HG02870 (cell line): ENCODE data around the gene MACF1.

Experiments used
- ATAC-seq: cut with Tn5 transposase; IDR thresholded peaks from one replicate; pipeline ENCODE4 v1.9.1; 2021; ENCODE audit warnings: mild to moderate bottlenecking, moderate library complexity; ENCODE audit not compliant: unreplicated experiment

The MACF1 gene

DNA sequence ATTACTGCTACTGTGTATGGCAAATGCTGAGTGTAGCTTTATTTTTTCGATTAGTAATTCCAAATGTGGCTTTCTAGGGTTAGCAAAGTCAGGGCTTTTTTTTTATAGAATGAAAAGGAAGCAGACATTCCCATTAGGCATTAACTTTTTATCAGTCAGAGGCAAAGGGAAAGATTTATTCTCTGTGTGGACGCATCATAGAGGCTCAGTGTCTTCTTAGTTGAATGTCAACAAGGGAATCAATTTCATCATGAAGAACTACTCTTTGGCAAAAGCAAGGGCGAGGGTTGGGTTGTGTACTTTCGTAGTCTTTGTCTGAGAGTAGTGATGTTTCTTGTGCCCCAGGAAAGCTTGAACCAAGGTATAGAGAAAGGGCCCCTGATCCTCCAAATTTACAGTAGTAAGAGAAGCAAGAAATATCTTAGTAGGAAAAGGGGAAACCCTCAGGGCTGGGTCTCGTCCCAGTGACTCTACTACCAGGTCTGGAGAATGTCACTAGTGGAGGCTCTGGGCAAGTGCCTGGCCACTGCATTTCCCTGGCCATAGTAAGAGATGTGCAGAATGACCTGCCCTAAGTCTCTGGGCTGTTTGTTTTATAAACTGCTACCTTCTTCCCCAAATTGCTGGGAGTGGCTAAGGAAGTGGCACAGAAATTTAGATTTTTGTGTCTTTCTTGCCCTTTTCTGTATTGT, 30.0 kb upstream of the MACF1 start:
- ATAC-seq: no peak

DNA sequence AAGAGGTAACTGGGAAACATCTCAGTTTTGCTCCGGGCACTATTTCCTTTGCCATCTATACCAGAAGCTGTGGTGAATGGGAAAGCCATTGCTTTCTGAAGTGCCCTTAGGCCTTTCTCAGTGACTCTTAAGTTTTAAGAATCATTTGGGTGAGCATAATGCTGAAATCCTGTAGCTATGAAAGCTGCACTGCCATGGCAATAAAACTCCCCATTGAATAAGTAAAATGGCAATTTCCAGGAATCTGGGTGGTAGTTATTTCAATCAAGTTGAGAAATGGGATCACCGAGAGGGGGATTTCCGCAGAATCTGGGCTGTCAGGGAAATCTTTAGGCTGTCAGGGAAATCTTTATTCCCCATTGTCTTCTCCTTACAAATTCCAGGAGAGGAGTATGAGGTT, 26.8 kb upstream of the MACF1 start:
- ATAC-seq: no peak

- ATAC-seq: no peak
Observed at GRCh38 chr1:39178541-39179431, 25.7 kb upstream of the MACF1 start.

GRCh38 chr1:39181311-39181710, 23.2 kb upstream of the MACF1 start:
- ATAC-seq: no peak

DNA sequence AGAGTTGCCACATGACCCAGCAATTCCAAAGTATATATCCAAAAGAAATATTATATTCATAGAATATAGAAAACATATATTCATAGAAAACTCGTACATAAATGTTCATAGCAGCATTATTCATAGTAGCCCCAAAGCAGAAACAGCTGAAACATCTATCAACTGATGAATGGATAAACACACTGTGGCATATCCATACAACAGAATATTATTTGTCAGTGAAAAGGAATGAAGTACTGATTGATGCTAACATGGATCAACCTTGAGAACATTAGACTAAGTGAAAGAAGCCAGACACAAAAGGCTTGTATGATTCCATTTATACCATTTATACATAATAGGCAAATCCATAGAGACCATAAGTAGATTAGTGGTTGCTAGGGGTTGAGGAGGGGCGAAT, 21.7 kb upstream of the MACF1 start:
- no peak for ATAC-seq

GRCh38 chr1:39183503-39184353, 20.8 kb upstream of the MACF1 start:
- ATAC-seq: no peak

- ATAC-seq: no peak
Observed at GRCh38 chr1:39184354-39184818, 20.1 kb upstream of the MACF1 start.

- ATAC-seq: no peak
Observed at GRCh38 chr1:39187275-39188046, 17.0 kb upstream of the MACF1 start.

- no peak for ATAC-seq
Observed at GRCh38 chr1:39189592-39190041, 14.9 kb upstream of the MACF1 start.

DNA sequence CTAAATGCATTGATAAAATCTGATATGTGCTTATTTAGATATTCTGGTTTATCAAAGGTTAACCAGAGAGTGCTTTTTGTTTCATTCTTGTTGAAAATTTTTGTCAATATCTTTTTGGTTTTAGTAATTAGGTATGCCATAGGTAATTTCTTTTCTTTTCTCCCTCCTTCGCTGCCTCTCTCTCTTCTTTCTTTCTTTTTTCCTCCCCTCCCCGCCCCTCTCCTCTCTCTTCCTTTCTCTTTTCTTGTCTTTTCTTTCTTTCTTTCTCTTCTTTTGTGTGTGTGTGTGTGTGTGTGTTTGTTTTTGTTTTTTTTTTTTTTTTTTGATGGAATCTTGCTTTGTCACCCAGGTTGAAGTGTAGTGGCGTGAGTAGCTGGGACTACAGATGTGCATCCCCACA, 14.4 kb upstream of the MACF1 start:
- no peak for ATAC-seq

GRCh38 chr1:39194398-39195051, 10.0 kb upstream of the MACF1 start:
- ATAC-seq: no peak

DNA sequence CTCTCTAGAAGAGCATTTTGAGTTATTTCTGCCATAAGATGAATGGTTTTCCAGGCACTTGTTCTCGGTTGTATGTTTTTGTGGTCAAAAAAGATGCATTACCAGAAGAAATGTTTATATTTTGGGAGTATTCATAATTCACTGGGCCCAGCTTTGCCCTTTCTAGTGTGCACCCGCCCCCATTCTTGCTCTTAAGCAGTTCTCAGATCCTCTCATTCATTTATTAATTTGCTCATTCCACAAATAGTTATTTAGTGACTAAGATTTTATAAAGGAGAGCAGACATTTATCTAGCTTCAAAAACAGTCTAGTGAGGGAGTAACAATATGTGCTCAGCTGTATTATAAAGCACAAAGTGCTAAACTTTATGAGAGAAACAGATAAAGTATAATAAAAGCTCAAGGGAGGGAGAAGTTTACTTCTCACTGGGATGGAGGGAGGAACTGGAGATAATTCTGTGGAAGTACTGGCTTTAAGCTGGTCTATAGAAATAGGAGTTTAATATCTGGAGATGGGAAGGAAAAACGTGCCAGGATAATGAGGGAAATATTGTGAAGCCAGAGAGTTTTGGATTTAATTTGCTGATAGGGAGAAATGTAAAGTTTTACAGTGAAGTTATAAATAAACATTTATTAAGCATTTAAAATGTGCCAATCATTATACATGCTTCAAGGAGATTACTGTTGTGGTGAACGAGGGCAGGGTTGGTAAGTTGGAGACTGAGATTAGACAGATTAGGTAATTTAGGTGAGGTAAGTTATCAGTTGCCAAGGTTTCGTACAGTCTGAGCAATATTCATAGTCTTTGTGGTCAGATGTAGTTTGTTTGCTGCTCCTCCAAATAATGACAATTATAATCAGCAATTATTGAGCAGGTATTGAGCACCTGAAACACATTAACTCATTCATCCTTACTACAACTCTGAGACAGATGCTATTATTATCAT, 9.1 kb upstream of the MACF1 start:
- ATAC-seq: no peak

- ATAC-seq: no peak
Observed at GRCh38 chr1:39196244-39197215, 8.0 kb upstream of the MACF1 start.

- ATAC-seq: no peak
Observed at GRCh38 chr1:39199593-39199992, 4.9 kb upstream of the MACF1 start.

DNA sequence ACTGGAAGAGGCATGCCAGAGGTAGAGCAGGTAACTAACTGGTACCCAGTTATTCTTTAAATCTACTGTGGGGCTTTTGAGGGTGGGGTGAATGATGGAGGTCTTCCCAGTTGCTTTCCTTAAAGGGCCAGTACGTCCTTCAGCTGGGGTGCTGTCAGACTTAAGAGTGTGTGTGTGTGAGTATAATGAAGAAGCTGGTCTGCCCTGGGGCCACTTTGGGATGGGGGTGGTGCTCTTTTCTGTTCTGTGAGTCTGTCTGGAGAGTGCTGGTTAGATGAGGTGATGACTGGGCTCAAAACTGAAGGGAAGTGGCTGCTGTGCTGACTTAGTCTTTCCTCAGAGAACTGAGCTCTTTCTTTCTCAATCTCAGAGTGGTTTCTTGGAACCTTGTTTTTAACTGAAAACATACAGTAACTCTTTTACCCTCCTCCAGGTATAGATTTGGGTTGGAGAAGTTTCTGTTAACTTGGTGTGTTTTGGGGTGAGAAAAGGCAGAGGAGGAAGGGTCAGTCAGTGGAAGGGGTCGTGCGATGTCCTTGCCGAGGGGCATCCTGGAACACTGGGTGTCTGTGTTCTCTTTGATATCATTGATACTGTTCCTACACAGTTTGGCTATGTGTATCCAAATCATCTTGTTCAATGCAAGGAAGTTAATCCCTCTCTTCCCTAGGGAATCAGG, 746 bp downstream of the MACF1 start:
- ATAC-seq: no peak

GRCh38 chr1:39205781-39206464, 1.4 kb downstream of the MACF1 start:
- ATAC-seq: no peak
